ENCODE data around the gene UNC13A. TPM values are rescaled to one million over a fixed set of nuclear protein-coding genes. Genes with fewer than 3 reads are reported as not detected.

Gene UNC13A
- total RNA-seq, 3 donors from 2014 or later (not counting 1 experiment from before 2014, with no cell fraction given) = not detected

- Histone ChIP-seq H3K4me3 (ENCODE audit: low read length) (no peak overlapping the region), H3K27ac (ENCODE audit: low read length) (no peak overlapping the region), H3K4me1 (ENCODE audit: control insufficient read depth, insufficient read depth, low read length) (no peaks in the 10 kb centered on the region), H3K36me3 (ENCODE audit: control insufficient read depth, insufficient read depth, low read length) (peaks cover 41% of the 10 kb centered on the region), H3K9me3 (ENCODE audit: control insufficient read depth, insufficient read depth, low read length) (no peaks in the 10 kb centered on the region), H3K27me3 (ENCODE audit: control insufficient read depth, insufficient read depth, low read length) (no peaks in the 10 kb centered on the region)
- Mint-ChIP-seq H3K27ac (no peak overlapping the region), H3K36me3 (no peaks in the 10 kb centered on the region), H3K4me3 (no peak overlapping the region), H3K9me3 (no peaks in the 10 kb centered on the region), H3K27me3 (ENCODE audit: low read depth in 2 of 2) (no peaks in the 10 kb centered on the region), H3K4me1 (peaks cover 0 to 16% of the 10 kb centered on the region in 2 donors)
- no peak for ATAC-seq
- intact Hi-C loops (cut with micrococcal nuclease) = no loop called here
- DNase-seq = no peak
- 95% methylated on average over 19 of the region's 19 CpGs for WGBS (ENCODE audit: insufficient coverage)
- TF ChIP-seq CTCF (IDR thresholded peaks at IDR 0.05) = no peak
Observed at GRCh38 chr19:17581211-17581874, 106.8 kb downstream of the UNC13A start.

DNA sequence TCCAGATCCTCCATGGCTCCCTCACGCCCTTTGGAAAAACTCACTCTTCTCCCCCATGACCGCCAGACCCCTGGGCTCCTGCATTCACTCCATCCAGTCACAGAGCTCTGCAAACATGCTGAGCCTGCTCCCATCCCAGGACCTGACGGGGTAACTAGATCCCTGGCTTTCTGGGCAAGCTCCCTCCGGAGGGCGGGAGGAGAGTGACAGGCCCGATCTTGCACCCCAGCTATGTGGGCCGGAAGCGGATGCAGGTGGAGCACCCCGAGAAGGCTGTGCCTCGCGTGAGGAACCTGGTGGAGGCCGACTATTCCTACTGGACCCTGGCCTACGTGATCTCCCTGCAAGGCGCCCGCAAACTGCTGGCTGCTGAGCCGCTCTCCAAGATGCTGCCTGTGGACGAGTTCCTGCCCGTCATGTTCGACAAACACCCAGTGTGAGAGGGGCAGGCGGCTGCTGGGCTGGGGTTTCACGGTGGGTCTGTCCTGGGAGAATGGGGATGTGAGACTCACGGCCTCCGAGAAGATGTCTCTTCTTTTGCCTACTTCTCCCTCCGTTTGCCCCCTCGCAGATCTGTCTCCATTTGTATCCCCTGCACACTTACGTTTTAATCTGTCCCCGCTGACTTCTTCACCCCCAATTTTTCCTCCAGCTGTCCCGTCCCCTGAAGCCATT lies 107.5 kb downstream of the UNC13A start:
- Mint-ChIP-seq H3K27ac (no peak overlapping the region), H3K27me3 (ENCODE audit: low read depth in 2 of 2) (no peaks in the 10 kb centered on the region), H3K9me3 (no peaks in the 10 kb centered on the region), H3K4me3 (no peak overlapping the region), H3K36me3 (no peaks in the 10 kb centered on the region), H3K4me1 (peaks cover 0 to 16% of the 10 kb centered on the region in 2 donors)
- no peak for ATAC-seq
- intact Hi-C loops (cut with micrococcal nuclease) = no loop called here
- DNase-seq = no peak
- 95% methylated on average over 28 of the region's 28 CpGs for WGBS (ENCODE audit: insufficient coverage)
- Histone ChIP-seq H3K4me3 (ENCODE audit: low read length) (no peak overlapping the region), H3K27ac (ENCODE audit: low read length) (no peak overlapping the region), H3K4me1 (ENCODE audit: control insufficient read depth, insufficient read depth, low read length) (no peaks in the 10 kb centered on the region), H3K36me3 (ENCODE audit: control insufficient read depth, insufficient read depth, low read length) (peaks cover 47% of the 10 kb centered on the region), H3K27me3 (ENCODE audit: control insufficient read depth, insufficient read depth, low read length) (no peaks in the 10 kb centered on the region), H3K9me3 (ENCODE audit: control insufficient read depth, insufficient read depth, low read length) (no peaks in the 10 kb centered on the region)
- no peak for TF ChIP-seq CTCF (IDR thresholded peaks at IDR 0.05)

GRCh38 chr19:17579661-17580244 lies 108.4 kb downstream of the UNC13A start:
- H3K27ac Mint-ChIP-seq = peak overlapping the region in 1 of 2 donors; percentile 63
- no peaks in the 10 kb centered on the region for H3K9me3 ChIP-seq (ENCODE audit: control insufficient read depth, insufficient read depth, low read length)
- H3K27me3 Mint-ChIP-seq (ENCODE audit: low read depth in 2 of 2) = no peaks in the 10 kb centered on the region
- H3K4me3 ChIP-seq (ENCODE audit: low read length) = no peak overlapping the region
- ATAC-seq (peak; percentile 67 to 78 (median 71)), DNase-seq (peak; percentile 24 to 41)
- intact Hi-C loops (cut with micrococcal nuclease) = no loop called here
- H3K27me3 ChIP-seq (ENCODE audit: control insufficient read depth, insufficient read depth, low read length) = no peaks in the 10 kb centered on the region
- no peak overlapping the region for H3K27ac ChIP-seq (ENCODE audit: low read length)
- H3K4me1 ChIP-seq (ENCODE audit: control insufficient read depth, insufficient read depth, low read length) = no peaks in the 10 kb centered on the region
- H3K9me3 Mint-ChIP-seq = no peaks in the 10 kb centered on the region
- no peaks in the 10 kb centered on the region for H3K36me3 Mint-ChIP-seq
- H3K4me3 Mint-ChIP-seq = no peak overlapping the region
- no peak for TF ChIP-seq CTCF (IDR thresholded peaks at IDR 0.05)
- H3K4me1 Mint-ChIP-seq = peaks cover 0 to 16% of the 10 kb centered on the region in 2 donors
- H3K36me3 ChIP-seq (ENCODE audit: control insufficient read depth, insufficient read depth, low read length) = peaks cover 49% of the 10 kb centered on the region
- 79% methylated on average over 16 of the region's 16 CpGs for WGBS (ENCODE audit: insufficient coverage)

Measured in natural killer cell (primary cell).